Amniotic epithelial cell (primary cell): ENCODE measurements around the gene PTPN14.

ENCODE experiments used
- DNase-seq: peaks from one replicate; pipeline ENCODE4 v3.0.0-alpha.2; 2010; ENCODE audit warnings: low read depth

The PTPN14 gene

GRCh38 chr1:214310777-214311690 lies 240.4 kb downstream of the PTPN14 start:
- no peak for DNase-seq

GRCh38 chr1:214310010-214310409 lies 241.4 kb downstream of the PTPN14 start:
- peak; percentile 59 for DNase-seq

- DNase-seq: no peak
Measured at GRCh38 chr1:214306269-214306668, 245.1 kb downstream of the PTPN14 start.

GRCh38 chr1:214305164-214305751 lies 246.1 kb downstream of the PTPN14 start:
- no peak for DNase-seq

GRCh38 chr1:214303141-214303930 lies 248.1 kb downstream of the PTPN14 start:
- no peak for DNase-seq

- DNase-seq: no peak
Measured at GRCh38 chr1:214301526-214301925, 249.9 kb downstream of the PTPN14 start.

GRCh38 chr1:214300149-214300780 lies 251.1 kb downstream of the PTPN14 start:
- no peak for DNase-seq
